ENCODE measurements around the gene MST1.

DNA sequence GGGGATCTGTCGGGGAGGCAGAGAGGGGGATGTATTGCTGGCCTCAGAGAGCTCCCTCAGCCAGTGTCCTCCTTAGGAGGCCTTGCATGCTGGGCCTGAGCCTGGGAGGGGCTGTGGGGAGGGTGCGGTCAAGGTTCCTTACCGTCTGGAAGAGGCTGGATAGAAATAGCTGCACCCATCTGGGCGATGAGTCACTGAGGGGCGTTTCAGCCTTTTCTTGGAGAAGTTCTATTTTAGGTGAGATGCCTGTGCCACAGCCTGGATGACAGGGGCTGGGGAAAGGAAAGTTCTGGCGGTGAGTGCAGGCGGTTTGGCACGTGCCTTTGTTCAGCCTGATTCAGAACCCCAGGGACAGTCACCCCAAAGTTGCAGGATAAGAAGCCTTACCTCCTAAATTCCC is 50.8 kb downstream of the MST1 start:
- TF ChIP-seq, protein P1, sequence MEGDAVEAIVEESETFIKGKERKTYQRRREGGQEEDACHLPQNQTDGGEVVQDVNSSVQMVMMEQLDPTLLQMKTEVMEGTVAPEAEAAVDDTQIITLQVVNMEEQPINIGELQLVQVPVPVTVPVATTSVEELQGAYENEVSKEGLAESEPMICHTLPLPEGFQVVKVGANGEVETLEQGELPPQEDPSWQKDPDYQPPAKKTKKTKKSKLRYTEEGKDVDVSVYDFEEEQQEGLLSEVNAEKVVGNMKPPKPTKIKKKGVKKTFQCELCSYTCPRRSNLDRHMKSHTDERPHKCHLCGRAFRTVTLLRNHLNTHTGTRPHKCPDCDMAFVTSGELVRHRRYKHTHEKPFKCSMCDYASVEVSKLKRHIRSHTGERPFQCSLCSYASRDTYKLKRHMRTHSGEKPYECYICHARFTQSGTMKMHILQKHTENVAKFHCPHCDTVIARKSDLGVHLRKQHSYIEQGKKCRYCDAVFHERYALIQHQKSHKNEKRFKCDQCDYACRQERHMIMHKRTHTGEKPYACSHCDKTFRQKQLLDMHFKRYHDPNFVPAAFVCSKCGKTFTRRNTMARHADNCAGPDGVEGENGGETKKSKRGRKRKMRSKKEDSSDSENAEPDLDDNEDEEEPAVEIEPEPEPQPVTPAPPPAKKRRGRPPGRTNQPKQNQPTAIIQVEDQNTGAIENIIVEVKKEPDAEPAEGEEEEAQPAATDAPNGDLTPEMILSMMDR (IDR thresholded peaks at IDR 0.05), result no peak
- TF ChIP-seq POLR2AphosphoS5 (IDR thresholded peaks at IDR 0.05), result no peak

Measured in breast epithelium (tissue), 3 donors.